Motor neuron (in vitro differentiated cells): Measurements from ENCODE around the gene PDCD6IP. TPM values are rescaled to one million over a fixed set of nuclear protein-coding genes. Genes with fewer than 3 reads are reported as not detected.

Experiments used
- ATAC-seq, 8 experiments: fragments of 200-7000 bp; cut with Tn5 transposase; replicated peaks in 6 of 8; 2 replicates each; pipeline ENCODE4 v1.8.0; 2021; ENCODE audit warnings: mild to moderate bottlenecking in 8 of 8, moderate library complexity in 8 of 8
- H3K27ac ChIP-seq, 2 donors: fragments of 250-450 bp; sonication (Bioruptor Pico); 2 replicates each; pipeline ENCODE4 v1.9.0; 2021; ENCODE audit warnings: antibody characterized with exemption in 2 of 2, mild to moderate bottlenecking in 2 of 2, moderate library complexity in 1 of 2
- H3K4me1 ChIP-seq, 2 donors: fragments of 250-450 bp; sonication (Bioruptor Pico); replicated peaks in 1 of 2; 2 replicates each; pipeline ENCODE4 v1.6.1; 2021; ENCODE audit warnings: antibody characterized with exemption in 2 of 2, mild to moderate bottlenecking in 2 of 2, moderate library complexity in 1 of 2
- H3K4me3 ChIP-seq, 5 donors: fragments of 250-450 bp; sonication (Bioruptor Pico); 2 replicates each; pipeline ENCODE4 v1.9.0; 2021; ENCODE audit warnings: antibody characterized with exemption in 5 of 5, mild to moderate bottlenecking in 5 of 5, moderate library complexity in 4 of 5
- WGBS, 10 experiments: fragments of 450-650 bp; shearing (Covaris generic); methylation state at CpG; one replicate each; pipeline ENCODE4 v1.0.0; 2022; 5-methylcytosine and 5-hydroxymethylcytosine counted together
- in situ Hi-C, 9 experiments: fragments of 400-800 bp; cut with MboI; loops; one replicate each; pipeline ENCODE4 v1.15.0; 2021; ENCODE audit warnings: low sequenced_read_pairs in 9 of 9, low pct_unique_long_range_greater_than_20kb in 2 of 9; ENCODE audit not compliant: unreplicated experiment in 9 of 9
- total RNA-seq, 8 experiments: library from RNA; unstranded; fragments of 300-600 nt; gene quantifications; 2 replicates each; pipeline versions ENCODE4 v1.2.3 to v1.2.4, GENCODE V29; 2022

The PDCD6IP gene
- total RNA-seq, 8 experiments from 2014 or later: 56.8 to 166 (median 96.8) TPM

GRCh38 chr3:33887478-33887877 is 89.0 kb downstream of the PDCD6IP start:
- in situ Hi-C loops: loop anchor here in 4 of 9 experiments (25.0 kb wide), 1 partner anchor 800 kb away; no protein-coding TSS in a partner anchor
- ATAC-seq: no peak
- Histone ChIP-seq H3K4me3 (no peak overlapping the region), H3K27ac (no peak overlapping the region), H3K4me1 (peaks cover 0 to 2% of the 10 kb centered on the region in 2 donors)
- 86 to 100% (median 100%) methylated on average over 1 of the region's 1 CpG; no CpG with 5 or more reads in 7 of the 10 experiments for WGBS, 10 experiments

DNA sequence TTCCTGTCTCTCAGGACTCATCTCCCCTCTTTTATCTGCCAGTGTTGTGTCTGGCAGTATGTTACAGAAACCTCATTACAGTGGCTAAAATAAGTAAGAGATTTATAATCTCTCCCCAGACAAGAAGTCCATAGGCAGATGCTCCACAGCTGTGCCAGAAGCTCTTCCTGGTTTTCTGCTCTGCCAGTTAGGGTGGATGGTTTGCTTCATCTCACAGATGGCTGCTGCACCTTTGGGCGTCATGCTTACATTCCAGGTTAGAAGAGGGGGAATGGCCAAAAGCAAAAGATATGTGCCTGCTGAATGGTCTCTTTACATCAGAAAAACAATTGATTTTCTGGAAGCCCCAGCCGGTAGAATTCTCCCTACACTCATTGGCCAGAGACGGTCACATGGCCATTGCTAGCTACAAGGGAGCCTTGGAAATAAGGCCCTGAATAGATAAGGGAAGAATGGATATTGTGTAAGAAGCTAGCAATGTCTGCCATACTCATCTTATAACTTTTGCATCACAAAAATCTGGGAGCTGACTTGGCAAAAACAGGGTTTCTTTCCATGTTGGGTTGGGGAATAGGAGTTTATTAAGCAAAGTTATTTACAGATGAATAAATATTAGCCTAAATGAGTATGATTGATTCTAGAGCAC is 91.1 kb downstream of the PDCD6IP start:
- 14 to 93% (median 61%) methylated on average over 1 to 3 of the region's 3 CpGs; no CpG with 5 or more reads in 5 of the 10 experiments for WGBS, 10 experiments
- ATAC-seq: peak in 1 of 8 experiments; percentile 20
- in situ Hi-C loops: loop anchor here in 4 of 9 experiments (25.0 kb wide), 1 partner anchor 798 kb away; no protein-coding TSS in a partner anchor
- no peak overlapping the region for H3K4me3 ChIP-seq
- H3K27ac ChIP-seq: no peak overlapping the region
- no peaks in the 10 kb centered on the region for H3K4me1 ChIP-seq

DNA sequence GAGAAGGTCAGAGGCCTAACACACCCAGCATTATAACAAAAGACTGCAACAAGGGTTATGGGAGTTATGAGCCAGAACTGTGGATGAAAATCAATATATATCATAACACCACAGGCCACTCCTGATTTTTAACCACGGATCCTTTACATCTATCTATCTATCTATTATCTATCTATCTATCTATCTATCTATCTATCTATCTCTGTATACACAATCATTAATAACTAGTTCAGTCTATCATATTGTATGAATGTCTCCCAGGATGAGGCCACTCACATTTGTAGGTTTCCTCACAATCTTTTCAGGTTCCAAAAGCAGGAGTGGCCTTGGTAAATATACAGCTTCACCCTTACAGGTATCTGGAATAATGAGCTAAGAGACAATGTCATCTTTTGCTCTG is 94.2 kb downstream of the PDCD6IP start:
- H3K27ac ChIP-seq: no peak overlapping the region
- H3K4me3 ChIP-seq: no peak overlapping the region
- H3K4me1 ChIP-seq: no peaks in the 10 kb centered on the region
- WGBS, 10 experiments: 0 to 100% (median 67%) methylated on average over 1 of the region's 1 CpG; no CpG with 5 or more reads in 3 of the 10 experiments
- ATAC-seq: no peak
- in situ Hi-C loops: loop anchor here in 4 of 9 experiments (25.0 kb wide), 1 partner anchor 795 kb away; no protein-coding TSS in a partner anchor

DNA sequence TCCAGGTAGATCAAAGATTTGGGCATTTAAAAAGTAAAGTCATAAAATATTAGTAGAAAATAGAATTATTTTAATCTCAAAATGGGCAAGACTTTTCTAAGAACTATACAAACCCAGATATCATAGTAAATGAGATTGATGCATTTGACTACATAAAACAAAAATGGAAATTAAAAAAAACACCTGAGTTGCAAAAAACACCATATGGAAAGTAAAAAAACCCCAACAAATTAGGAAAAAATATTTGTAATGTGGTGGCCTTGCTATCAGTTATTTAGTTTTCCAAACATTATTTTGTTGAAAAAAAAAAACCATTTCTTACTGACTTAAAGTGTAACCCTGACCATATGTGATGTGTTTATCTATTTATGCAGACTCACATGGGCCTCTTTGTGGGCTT is 97.2 kb downstream of the PDCD6IP start:
- H3K4me3 ChIP-seq: no peak overlapping the region
- H3K4me1 ChIP-seq: no peaks in the 10 kb centered on the region
- in situ Hi-C loops: loop anchor here in 4 of 9 experiments (25.0 kb wide), 1 partner anchor 792 kb away; no protein-coding TSS in a partner anchor
- H3K27ac ChIP-seq: no peak overlapping the region
- no peak for ATAC-seq

DNA sequence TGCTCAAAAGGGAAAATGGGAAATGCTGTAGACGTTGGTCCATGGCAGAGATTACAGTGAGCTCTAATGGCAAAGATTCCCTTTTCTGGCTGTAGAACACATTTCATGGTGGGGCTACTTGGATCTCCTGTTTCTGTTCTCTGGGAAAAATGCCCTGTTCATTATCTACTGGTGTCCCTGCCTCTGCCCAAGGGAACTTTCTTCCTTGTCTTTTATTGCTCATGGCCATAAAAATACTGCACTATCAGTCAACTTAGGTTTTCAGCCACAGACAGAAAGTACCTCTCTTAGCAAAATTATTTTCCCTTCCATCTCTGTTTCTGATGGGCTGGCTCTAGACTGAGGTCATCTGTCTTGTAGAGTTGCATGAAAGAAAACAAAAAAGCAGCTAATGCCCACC is 98.9 kb downstream of the PDCD6IP start:
- in situ Hi-C loops: loop anchor here in 4 of 9 experiments (25.0 kb wide), 1 partner anchor 790 kb away; no protein-coding TSS in a partner anchor
- no peak for ATAC-seq
- H3K27ac ChIP-seq: no peak overlapping the region
- no peaks in the 10 kb centered on the region for H3K4me1 ChIP-seq
- no peak overlapping the region for H3K4me3 ChIP-seq
- WGBS, 10 experiments: 0 to 78% (median 0%) methylated on average over 1 of the region's 1 CpG; no CpG with 5 or more reads in 7 of the 10 experiments

DNA sequence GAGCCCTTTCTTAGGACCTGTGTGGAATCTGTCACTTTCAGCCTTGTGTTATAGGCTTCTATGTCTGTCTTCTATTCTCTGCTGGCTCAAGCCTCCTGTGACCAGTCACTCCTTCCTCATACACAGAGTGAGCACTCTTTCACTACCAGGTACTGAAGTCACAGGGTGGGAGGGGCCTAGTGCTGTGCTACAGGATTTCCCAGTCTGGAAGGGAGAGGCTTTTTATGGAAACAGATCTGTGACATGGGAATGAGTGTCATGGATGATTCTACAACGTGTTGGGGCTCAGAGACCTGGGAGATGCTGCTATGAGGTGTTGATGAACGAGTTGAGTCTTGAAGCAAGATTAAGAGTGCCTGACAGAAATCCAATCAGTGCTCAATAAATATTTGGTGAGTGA is 100.5 kb downstream of the PDCD6IP start:
- Histone ChIP-seq H3K4me3 (no peak overlapping the region), H3K4me1 (no peaks in the 10 kb centered on the region), H3K27ac (no peak overlapping the region)
- ATAC-seq: no peak
- 0 to 80% (median 30%) methylated on average over 1 to 2 of the region's 2 CpGs; no CpG with 5 or more reads in 4 of the 10 experiments for WGBS, 10 experiments
- in situ Hi-C loops: loop anchor here in 4 of 9 experiments (25.0 kb wide), 1 partner anchor 788 kb away; no protein-coding TSS in a partner anchor

DNA sequence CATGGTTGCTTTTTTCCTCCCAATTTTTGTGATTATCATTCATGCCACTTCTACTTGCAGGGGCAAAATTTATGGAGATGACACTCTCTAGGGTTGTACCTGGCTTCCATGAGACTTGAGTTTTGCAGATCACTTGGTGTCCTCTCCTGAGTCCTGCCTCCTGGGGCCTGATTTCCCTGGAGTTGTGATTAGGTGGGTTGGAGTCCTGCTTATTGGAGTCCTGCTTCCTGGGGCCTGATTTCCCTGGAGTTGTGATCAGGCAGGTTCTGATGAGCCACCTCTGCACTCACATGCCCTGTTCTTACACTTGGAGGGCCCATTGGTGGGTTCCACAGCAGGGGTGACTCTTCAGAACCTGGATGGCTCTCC is 102.0 kb downstream of the PDCD6IP start:
- Histone ChIP-seq H3K4me3 (no peak overlapping the region), H3K4me1 (no peaks in the 10 kb centered on the region), H3K27ac (no peak overlapping the region)
- ATAC-seq: no peak
- in situ Hi-C loops: loop anchor here in 2 of 9 experiments (25.0 kb wide), 3 partner anchors 112 to 787 kb away; no protein-coding TSS in a partner anchor

DNA sequence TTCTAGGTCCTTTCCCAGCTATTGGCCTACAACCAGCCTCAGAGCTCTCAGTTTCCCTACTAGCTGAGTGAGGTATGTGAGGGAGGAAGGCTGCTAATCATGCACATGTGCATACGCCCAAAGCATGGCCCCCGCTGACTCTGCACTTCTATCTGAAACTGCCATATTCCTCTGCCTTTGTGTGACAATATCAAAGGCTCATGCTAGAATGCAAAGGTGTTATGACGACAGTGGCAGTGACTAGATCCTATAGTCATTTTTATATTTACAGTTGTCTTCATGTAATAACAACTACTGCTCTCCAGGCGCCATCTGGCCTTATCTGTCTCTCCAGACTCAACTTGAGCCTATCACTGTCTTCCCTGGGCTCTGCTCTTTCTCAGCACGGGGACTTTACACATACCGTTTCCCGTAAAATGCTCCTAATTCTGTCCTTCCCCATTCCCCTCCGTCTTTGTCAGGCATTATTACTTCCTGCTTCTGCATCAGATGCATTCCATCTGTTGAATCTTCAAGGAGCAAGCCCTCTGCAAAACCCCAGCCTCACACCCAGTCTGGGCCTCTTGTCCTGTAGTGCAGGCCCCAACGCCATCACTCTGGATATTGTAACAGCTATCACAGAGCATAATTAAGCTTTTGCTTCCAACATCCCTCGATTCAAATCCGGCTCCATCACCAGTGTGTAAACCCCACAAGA is 102.5 kb downstream of the PDCD6IP start:
- H3K4me3 ChIP-seq: no peak overlapping the region
- in situ Hi-C loops: loop anchor here in 2 of 9 experiments (25.0 kb wide), 3 partner anchors 111 to 786 kb away; no protein-coding TSS in a partner anchor
- no peaks in the 10 kb centered on the region for H3K4me1 ChIP-seq
- H3K27ac ChIP-seq: no peak overlapping the region
- 13 to 100% (median 80%) methylated on average over 1 to 10 of the region's 11 CpGs for WGBS, 10 experiments
- ATAC-seq: peak in 2 of 8 experiments; percentile 19 to 81

DNA sequence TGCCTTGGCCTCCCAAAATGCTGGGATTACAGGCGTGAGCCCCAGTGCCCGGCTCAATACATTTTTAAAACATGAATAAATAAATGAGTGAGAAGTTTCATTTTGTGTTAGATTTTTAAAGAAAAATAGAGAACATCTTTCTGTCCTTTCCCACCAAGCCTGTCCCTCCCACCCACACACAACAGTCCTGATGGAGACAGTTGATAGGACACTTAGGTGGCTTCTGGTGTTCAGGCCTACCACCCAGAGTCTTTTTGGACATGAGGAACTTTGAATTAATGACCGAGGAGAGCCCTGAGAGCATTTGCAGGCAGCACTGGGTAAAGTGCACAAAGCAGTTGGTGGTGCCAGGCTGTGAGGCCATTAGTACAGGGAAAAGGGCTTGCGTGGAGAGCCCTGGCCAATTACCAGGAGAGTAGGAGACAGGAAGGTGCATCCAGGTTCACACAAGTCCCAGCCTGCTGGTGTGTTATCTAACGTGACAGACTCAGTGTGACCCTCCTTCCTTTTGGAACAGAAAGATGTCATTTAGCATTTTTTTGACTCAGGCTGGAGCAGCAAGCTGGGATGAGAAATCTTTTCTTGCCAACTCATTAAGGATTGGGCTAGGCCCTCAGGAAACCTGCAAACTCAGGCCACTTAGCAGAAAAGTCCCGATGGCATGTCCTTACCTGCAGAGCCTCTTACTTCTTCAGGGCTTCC is 103.6 kb downstream of the PDCD6IP start:
- in situ Hi-C loops: loop anchor here in 2 of 9 experiments (25.0 kb wide), 3 partner anchors 110 to 785 kb away; no protein-coding TSS in a partner anchor
- WGBS, 10 experiments: 32 to 100% (median 83%) methylated on average over 1 to 5 of the region's 6 CpGs; no CpG with 5 or more reads in 1 of the 10 experiments

DNA sequence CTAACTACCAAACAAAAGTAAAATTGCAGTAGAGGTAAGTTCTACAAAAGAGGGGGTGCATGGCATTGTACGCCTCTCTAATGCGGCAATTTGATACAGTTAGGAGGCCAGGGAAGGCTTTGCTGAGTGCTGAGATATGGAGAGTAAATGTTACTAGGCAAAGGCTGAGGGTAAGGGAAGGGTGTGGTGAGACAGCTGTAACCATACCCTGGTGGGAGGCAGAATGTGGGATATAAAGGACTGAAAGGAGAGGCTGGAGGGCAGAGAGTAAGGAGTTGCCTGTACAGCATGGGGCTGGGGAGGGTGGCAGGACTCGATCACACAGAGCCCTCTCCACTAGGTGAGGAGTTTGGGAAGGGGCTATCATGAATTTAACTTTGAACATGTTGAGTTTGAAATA is 106.3 kb downstream of the PDCD6IP start:
- in situ Hi-C loops: loop anchor here in 2 of 9 experiments (25.0 kb wide), 3 partner anchors 108 to 783 kb away; no protein-coding TSS in a partner anchor
- WGBS, 10 experiments: 25 to 100% (median 79%) methylated on average over 1 to 3 of the region's 3 CpGs; no CpG with 5 or more reads in 1 of the 10 experiments
- H3K4me1 ChIP-seq: peaks cover 3 to 9% of the 10 kb centered on the region in 2 donors
- H3K4me3 ChIP-seq: no peak overlapping the region
- no peak for ATAC-seq
- no peak overlapping the region for H3K27ac ChIP-seq

More for the DNA sequence above, 103.6 kb downstream of the PDCD6IP start:
- no peak for ATAC-seq
- H3K4me1 ChIP-seq: no peaks in the 10 kb centered on the region
- no peak overlapping the region for H3K27ac ChIP-seq
- no peak overlapping the region for H3K4me3 ChIP-seq

- Histone ChIP-seq H3K4me3 (no peak overlapping the region), H3K27ac (no peak overlapping the region), H3K4me1 (peaks cover 3 to 9% of the 10 kb centered on the region in 2 donors)
- peak in 4 of 8 experiments; percentile 11 to 70 (median 52) for ATAC-seq
- in situ Hi-C loops: loop anchor here in 2 of 9 experiments (25.0 kb wide), 3 partner anchors 104 to 779 kb away; no protein-coding TSS in a partner anchor
- WGBS, 10 experiments: 15 to 70% (median 54%) methylated on average over 1 to 4 of the region's 4 CpGs; no CpG with 5 or more reads in 1 of the 10 experiments
Measured at GRCh38 chr3:33908250-33908851, 109.9 kb downstream of the PDCD6IP start.

DNA sequence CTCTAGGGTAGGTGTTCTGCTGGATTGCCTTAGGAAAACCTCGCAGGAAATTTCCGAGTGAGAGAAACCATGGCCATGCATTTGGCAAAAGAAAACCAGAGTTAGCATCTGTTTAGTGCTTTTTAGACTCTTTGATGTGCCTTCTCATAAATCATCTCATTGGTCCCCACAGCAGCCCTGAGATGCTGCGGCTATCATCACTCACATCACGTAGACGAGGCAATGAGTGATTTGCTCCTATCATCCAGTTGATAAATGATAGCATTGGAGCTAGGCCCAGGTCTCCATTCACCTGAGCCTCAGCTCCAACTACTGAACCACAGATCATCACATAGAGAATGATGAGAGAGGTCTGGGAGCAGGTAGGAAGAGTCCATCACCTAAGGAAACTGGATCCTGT is 111.1 kb downstream of the PDCD6IP start:
- no peak overlapping the region for H3K4me3 ChIP-seq
- in situ Hi-C loops: loop anchor here in 2 of 9 experiments (25.0 kb wide), 3 partner anchors 103 to 778 kb away; no protein-coding TSS in a partner anchor
- peaks cover 5 to 16% of the 10 kb centered on the region in 2 donors for H3K4me1 ChIP-seq
- ATAC-seq: no peak
- H3K27ac ChIP-seq: no peak overlapping the region
- 15 to 93% (median 70%) methylated on average over 2 to 5 of the region's 5 CpGs; no CpG with 5 or more reads in 3 of the 10 experiments for whole genome bisulfite sequencing, 10 experiments
